Endothelial cell of umbilical vein (primary cell): ENCODE data around the gene CLDN14.

Experiments
- GATA2 ChIP-seq: IDR thresholded peaks from 2 replicates; pipeline ENCODE4 v1.7.0; 2011; ENCODE audit warnings: low read depth, mild to moderate bottlenecking, moderate library complexity, mixed read lengths, low read length; ENCODE audit not compliant: insufficient read length, insufficient read depth
- JUN ChIP-seq: IDR thresholded peaks from 2 replicates; pipeline ENCODE4 v1.6.1; 2011; ENCODE audit warnings: borderline replicate concordance, low read depth; ENCODE audit not compliant: insufficient read length, insufficient read depth
- MYC ChIP-seq: IDR thresholded peaks from one replicate; pipeline ENCODE4 v1.6.1; 2011; ENCODE audit warnings: mild to moderate bottlenecking, low read depth, low read length
- POLR2A ChIP-seq: IDR thresholded peaks from 2 replicates; pipeline ENCODE4 v1.6.1; 2012; ENCODE audit warnings: low read depth, mild to moderate bottlenecking, control low read depth, low read length
- POLR2AphosphoS5 ChIP-seq: IDR thresholded peaks from 2 replicates; pipeline ENCODE4 v1.6.1; 2012; ENCODE audit warnings: low read depth, mild to moderate bottlenecking, control low read depth, low read length, moderate library complexity; ENCODE audit not compliant: insufficient read depth
- TF ChIP-seq, protein P1 (sequence below), 2 donors: IDR thresholded peaks; 1 replicate in 1 of 2; 2 replicates in 1 of 2; pipeline ENCODE4 v1.5.1; 2011; ENCODE audit warnings: low read length in 2 of 2, mild to moderate bottlenecking in 2 of 2, moderate library complexity in 2 of 2, control low read depth in 1 of 2, inconsistent platforms in 1 of 2, low read depth in 1 of 2; ENCODE audit not compliant: insufficient read depth in 1 of 2; ENCODE audit errors: extremely low read depth in 1 of 2

DNA sequence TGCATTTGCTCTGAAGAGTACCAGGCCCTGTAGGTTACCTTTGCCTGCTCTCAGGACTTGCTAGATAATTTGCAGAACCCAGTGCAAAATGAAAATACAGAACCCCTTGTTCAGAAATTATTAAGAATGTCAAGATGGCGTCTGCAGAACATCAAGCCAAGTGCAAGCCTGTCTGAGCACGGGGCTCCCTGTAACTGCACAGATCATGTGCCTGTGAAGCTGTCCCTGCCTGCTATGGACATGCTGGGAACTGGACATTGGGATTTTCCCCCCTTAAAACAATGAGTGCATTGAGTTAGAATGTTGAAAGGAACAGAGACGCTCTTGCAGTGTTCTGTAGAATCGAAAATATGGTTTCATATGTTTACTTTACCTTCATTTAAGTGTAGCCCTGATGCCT is 2.9 kb downstream of the CLDN14 start:
- TF ChIP-seq POLR2AphosphoS5 (no peak), POLR2A (no peak), GATA2 (no peak), MYC (no peak), JUN (no peak)
- TF ChIP-seq, protein P1, sequence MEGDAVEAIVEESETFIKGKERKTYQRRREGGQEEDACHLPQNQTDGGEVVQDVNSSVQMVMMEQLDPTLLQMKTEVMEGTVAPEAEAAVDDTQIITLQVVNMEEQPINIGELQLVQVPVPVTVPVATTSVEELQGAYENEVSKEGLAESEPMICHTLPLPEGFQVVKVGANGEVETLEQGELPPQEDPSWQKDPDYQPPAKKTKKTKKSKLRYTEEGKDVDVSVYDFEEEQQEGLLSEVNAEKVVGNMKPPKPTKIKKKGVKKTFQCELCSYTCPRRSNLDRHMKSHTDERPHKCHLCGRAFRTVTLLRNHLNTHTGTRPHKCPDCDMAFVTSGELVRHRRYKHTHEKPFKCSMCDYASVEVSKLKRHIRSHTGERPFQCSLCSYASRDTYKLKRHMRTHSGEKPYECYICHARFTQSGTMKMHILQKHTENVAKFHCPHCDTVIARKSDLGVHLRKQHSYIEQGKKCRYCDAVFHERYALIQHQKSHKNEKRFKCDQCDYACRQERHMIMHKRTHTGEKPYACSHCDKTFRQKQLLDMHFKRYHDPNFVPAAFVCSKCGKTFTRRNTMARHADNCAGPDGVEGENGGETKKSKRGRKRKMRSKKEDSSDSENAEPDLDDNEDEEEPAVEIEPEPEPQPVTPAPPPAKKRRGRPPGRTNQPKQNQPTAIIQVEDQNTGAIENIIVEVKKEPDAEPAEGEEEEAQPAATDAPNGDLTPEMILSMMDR (IDR thresholded peaks at IDR 0.05; ENCODE audit: extremely low read depth in 1 of 2, insufficient read depth in 1 of 2, low read depth in 1 of 2, low read length in 2 of 2) = no peak
